ENCODE data around the gene CD300C.

- no peak for TF ChIP-seq POLR2A (IDR thresholded peaks at IDR 0.05)
- TF ChIP-seq POLR2AphosphoS5 (IDR thresholded peaks at IDR 0.05), result no peak
These were observed 22.4 kb upstream of the CD300C start for GRCh38 chr17:74568106-74568873.
